BJ (cell line): ENCODE data around the gene IGDCC3. TPM values are rescaled to one million over a fixed set of nuclear protein-coding genes. Genes with fewer than 3 reads are reported as not detected.

Experiments
- CTCF ChIA-PET: fragments of 350-600 bp; formaldehyde crosslinking; extraction: SDS; loops from one replicate; lab custom pipeline; 2021; ENCODE audit warnings: antibody characterized with exemption, inconsistent platforms; lab: Yijun Ruan, JAX
- POLR2A ChIA-PET: fragments of 300-600 bp; sonication (Branson Sonifier 250); formaldehyde crosslinking; extraction: SDS; loops from one replicate; lab custom pipeline; 2021; ENCODE audit warnings: antibody characterized with exemption; lab: Charles Lee
- DNase-seq: peaks from one replicate; pipeline ENCODE4 v3.0.0-alpha.2; 2011; ENCODE audit warnings: low read depth
- H3K27me3 ChIP-seq: 2 replicates; pipeline ENCODE4 v1.6.0; 2011; ENCODE audit warnings: low read length; ENCODE audit not compliant: control insufficient read depth, insufficient read depth
- H3K36me3 ChIP-seq: 2 replicates; pipeline ENCODE4 v1.5.1; 2011; ENCODE audit warnings: low read length; ENCODE audit not compliant: control insufficient read depth, insufficient read depth
- H3K4me3 ChIP-seq: 2 replicates; pipeline ENCODE4 v1.5.1; 2011; ENCODE audit warnings: low read depth, mild to moderate bottlenecking, control low read depth, low read length
- polyA plus RNA-seq: library from polyadenylated mRNA; depleted of rRNA; stranded (reverse); fragments of >200 nt; gene quantifications from 2 replicates; pipeline ENCODE4 v1.2.3, GENCODE V29; 2011
- TF ChIP-seq, protein P1 (sequence below): IDR thresholded peaks from 2 replicates; pipeline ENCODE4 v1.5.1; 2011; ENCODE audit warnings: low read depth, mild to moderate bottlenecking, control low read depth, inconsistent platforms, low read length, moderate library complexity; ENCODE audit not compliant: insufficient read depth

IGDCC3 gene
- polyA plus RNA-seq, 1 experiment = not detected

DNA sequence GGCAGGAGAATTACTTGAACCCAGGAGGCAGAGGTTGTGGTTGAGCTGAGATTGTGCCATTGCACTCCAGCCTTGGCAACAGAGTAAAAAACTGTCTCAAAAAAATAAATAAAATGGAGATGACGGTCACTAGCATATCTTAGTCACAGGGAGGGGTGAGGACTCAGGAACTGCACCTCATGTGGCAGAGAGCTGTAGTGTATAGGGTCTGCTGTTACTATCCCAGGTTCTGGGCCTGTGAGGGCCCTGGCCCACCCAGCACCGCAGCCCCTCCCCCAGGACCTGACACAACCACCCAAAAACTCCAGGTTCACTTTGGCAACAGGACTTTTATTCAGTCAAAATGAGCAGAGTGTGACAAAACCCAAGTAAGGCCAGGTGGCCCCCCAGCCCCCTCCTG, 51.0 kb downstream of the IGDCC3 start:
- ChIA-PET CTCF (interaction anchor here (0.7 to 20.2 kb wide), 4 partner anchors 8 to 188 kb away, joined by 3 to 454 read pairs (median 9); partner anchors contain the start of gene IGDCC3), POLR2A (no interaction called here)
- DNase-seq = no peak
- TF ChIP-seq, protein P1, sequence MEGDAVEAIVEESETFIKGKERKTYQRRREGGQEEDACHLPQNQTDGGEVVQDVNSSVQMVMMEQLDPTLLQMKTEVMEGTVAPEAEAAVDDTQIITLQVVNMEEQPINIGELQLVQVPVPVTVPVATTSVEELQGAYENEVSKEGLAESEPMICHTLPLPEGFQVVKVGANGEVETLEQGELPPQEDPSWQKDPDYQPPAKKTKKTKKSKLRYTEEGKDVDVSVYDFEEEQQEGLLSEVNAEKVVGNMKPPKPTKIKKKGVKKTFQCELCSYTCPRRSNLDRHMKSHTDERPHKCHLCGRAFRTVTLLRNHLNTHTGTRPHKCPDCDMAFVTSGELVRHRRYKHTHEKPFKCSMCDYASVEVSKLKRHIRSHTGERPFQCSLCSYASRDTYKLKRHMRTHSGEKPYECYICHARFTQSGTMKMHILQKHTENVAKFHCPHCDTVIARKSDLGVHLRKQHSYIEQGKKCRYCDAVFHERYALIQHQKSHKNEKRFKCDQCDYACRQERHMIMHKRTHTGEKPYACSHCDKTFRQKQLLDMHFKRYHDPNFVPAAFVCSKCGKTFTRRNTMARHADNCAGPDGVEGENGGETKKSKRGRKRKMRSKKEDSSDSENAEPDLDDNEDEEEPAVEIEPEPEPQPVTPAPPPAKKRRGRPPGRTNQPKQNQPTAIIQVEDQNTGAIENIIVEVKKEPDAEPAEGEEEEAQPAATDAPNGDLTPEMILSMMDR = no peak
- H3K4me3 ChIP-seq = no peak overlapping the region
- peaks cover 6% of the 10 kb centered on the region for H3K27me3 ChIP-seq
- no peaks in the 10 kb centered on the region for H3K36me3 ChIP-seq

DNA sequence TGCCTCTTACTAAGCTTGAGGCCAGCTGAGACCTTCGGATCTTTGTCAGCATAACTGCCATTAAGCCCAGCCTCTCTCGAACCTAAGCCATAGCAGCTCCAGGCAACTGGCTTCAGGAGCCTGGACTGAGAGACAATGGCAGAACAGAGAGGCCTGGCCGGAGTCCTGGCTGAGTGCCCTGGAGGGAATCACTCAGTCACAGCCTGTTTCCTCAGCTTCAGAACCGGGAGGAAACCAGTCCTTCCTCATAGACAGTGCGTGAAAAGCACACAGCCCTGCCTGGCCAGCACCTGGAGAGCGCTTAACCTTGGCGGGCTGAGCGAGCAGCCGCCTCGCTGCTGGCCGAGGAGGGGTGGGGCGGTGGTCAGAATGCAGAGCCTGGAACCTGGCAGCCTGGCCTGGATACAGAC, 51.7 kb downstream of the IGDCC3 start:
- no peak for DNase-seq
- H3K27me3 ChIP-seq = peaks cover 11% of the 10 kb centered on the region
- no peaks in the 10 kb centered on the region for H3K36me3 ChIP-seq
- H3K4me3 ChIP-seq = no peak overlapping the region
- ChIA-PET POLR2A (no interaction called here), CTCF (interaction anchor here (0.7 to 20.2 kb wide), 3 partner anchors 60 to 189 kb away, joined by 3 to 454 read pairs (median 12); partner anchors contain the start of gene IGDCC3)
- TF ChIP-seq, protein P1 = no peak

DNA sequence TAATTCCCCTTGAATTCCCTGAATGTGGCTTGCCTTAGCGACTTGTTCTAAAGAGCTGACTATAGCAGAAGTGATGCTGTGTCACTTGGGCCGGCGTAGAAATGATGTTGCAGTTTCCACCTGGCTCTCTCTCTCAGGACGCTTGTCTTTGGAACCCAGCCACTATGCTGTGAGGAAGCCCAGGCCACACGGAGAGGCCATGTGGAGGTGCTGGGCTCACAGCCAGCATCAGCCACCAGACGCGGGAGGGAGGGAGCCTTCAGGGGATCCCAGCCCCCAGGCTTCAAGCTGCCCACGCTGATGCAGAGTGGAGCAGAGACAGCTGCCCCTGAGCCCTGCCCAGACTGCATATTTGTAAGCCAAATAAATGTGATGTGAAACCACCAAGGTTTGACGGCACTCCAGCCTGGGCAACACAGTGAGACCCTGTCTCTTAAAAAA, 54.7 kb downstream of the IGDCC3 start:
- DNase-seq = peak; percentile 4
- H3K4me3 ChIP-seq = no peak overlapping the region
- POLR2A ChIA-PET = no interaction called here
- TF ChIP-seq, protein P1 = no peak
- CTCF ChIA-PET = interaction anchor here (1.2 to 20.2 kb wide), 4 partner anchors 13 to 78 kb away, joined by 3 to 454 read pairs (median 58); partner anchors contain the start of gene IGDCC3
- no peaks in the 10 kb centered on the region for H3K36me3 ChIP-seq
- peaks cover 12% of the 10 kb centered on the region for H3K27me3 ChIP-seq

DNA sequence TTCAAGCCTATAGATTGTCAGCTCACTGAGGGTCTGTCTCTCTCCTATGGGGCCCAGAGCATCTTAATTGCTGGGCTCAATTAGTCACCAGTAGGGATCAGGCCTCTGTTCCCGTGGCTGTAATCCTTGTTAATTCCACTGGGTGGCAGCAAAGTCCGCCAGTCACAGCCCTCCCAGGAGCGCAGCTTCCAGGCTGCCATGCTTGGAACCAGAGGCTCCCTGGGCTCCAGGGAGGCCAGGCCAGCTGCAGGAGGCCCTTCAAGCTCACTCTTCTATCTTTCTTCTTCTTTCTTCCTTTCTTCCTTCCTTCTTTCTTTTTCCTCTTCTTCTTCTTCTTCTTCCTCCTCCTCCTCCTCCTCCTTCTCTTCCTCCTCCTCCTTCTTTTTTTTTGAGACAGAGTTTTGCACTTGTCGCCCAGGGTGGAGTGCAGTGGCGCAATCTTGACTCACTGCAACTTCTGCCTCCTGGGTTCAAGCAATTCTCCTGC, 58.9 kb downstream of the IGDCC3 start:
- ChIA-PET CTCF (interaction anchor here (0.6 to 20.2 kb wide), 17 partner anchors 8 to 970 kb away, joined by 3 to 454 read pairs (median 6); partner anchors contain the start of gene IGDCC3), POLR2A (interaction anchor here (0.7 to 0.8 kb wide), 2 partner anchors 64 to 69 kb away, joined by 3 to 7 read pairs; no protein-coding TSS in a partner anchor)
- DNase-seq = peak; percentile 16
- peaks cover 9% of the 10 kb centered on the region for H3K27me3 ChIP-seq
- TF ChIP-seq, protein P1 = peak; percentile 73
- H3K36me3 ChIP-seq = no peaks in the 10 kb centered on the region
- no peak overlapping the region for H3K4me3 ChIP-seq

DNA sequence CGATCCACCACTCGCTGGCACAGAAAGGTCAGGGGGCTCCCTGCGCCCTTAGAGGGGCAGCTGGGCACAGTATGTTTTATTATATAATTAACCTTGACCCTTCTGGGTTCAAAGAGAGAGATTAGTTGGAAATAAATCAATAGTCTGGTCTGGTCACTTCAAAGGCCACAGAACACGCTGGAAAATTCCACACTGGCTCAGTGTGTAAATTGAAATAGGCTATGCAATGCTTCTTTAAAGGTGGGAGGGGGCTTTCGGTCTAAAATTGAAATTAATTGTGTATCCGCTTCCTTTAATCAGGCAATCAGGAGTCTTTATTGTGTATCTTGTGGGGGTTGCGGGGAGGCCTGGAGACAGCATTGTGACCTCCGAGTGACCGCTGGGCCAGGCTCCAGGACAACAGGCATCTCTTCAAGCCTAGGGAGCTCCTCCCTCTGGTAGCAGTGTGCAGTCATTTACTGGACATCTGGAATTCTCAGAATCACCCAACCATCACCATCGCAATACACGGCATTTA, 65.3 kb downstream of the IGDCC3 start:
- H3K27me3 ChIP-seq = peaks cover 7% of the 10 kb centered on the region
- TF ChIP-seq, protein P1 = no peak
- CTCF ChIA-PET = interaction anchor here (1.2 to 20.2 kb wide), 3 partner anchors 15 to 89 kb away, joined by 3 to 454 read pairs (median 12); partner anchors contain the start of gene IGDCC3
- H3K4me3 ChIP-seq = no peak overlapping the region
- no peaks in the 10 kb centered on the region for H3K36me3 ChIP-seq
- no peak for DNase-seq
- POLR2A ChIA-PET = interaction anchor here (1.0 kb wide), 1 partner anchor 8 kb away, joined by 3 read pairs; no protein-coding TSS in a partner anchor
